SKM-1 (cell line): ENCODE data around the gene TNPO2.
"Not testable (repeated sequence)": the region's sequence is repeated elsewhere in the genome, so short reads cannot be mapped to it uniquely, and the experiment has no call there.

Source experiments
- DNase-seq: peaks from one replicate; lab custom pipeline; 2025; ENCODE audit not compliant: unreplicated experiment; lab: John Stamatoyannopoulos, UW

Gene TNPO2

DNA sequence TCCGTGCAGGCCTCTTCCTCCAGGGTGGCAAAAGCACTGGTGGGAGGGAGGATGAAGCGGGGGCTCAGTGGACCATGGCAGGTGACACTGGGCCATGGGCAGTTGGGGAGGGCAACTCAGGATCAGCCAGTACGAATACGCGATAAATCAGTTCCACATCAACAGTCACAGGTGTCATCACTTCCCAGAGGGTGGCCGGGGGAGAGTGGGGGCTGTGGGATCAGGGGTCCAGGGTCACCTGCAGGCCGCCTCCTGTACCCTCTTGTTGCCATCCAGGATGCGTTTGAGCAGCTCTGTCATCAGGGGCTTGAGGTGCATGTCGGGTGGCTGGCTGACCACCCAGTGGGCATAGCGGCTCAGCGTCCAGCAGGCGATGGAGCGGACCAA is 17.4 kb downstream of the TNPO2 start:
- no peak for DNase-seq

DNA sequence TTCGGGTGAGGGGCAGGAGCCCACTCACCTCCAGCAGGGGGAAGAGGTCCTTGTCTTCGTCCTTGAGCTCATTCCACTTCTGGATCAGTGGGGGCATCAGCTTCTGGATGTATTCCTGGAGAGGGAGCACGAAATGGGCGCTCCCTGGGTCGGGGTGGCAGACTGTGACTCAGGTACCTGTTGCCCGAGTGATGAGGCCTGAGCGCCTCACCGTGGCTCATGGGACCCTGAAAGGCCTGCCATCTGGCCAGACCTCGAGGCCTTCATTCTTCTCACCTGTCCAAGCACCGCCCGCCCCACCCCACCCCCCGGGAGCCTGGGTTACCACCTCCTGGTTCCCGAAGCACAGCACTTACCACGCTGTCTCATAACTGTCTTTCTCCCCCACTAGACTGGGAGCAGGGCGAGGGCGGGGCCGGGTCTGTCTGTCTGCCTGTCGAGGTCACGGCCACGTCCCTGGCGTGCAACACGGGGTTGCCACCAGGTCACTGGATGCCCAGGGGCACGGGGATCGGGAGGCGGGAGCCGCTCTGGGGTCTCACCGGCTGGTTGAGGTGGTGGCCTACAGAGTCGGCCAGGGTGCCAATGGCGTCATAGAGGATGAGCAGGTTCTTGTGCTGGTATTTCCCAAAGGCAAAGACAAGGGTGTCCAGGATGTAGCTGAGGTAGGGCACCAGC is 17.9 kb downstream of the TNPO2 start:
- no peak for DNase-seq

DNA sequence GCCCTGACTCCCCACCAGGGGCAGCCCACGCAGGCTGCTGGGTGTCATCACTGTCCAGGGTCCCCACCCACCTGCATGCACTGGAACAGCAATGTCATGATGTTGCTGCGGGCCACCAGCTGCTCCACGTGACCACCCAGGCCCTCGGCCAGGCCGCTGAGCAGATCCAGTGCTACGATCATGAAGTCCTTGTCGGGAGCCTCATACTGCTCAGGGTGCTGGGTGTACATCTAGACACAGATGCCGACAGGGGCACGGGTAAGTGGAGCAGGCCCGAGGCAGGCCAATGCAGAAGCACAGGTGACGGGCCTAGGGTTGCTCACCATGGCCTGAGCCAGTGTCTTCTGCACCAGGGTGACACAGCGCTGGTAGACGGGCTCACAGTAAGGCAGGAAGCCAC is 18.6 kb downstream of the TNPO2 start:
- DNase-seq, result no peak

DNA sequence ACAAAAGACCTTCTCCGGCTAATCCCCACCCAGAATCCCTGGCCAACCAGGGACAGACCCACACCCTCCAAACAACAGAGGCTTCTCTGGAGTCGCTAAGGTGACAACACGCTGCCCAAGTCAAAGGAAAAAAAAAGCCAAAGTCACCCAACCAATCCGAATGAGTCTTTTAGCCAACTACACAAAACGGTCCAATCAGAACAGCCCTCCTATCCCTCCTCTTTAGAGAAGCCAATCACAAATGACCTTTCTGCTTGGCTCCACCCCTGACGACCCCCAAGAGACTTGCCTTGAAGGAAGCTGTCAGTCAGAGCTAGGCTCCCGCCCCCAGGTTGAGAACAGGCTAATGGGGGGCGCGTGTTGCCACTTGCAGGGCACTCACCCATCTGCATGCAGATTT is 20.7 kb downstream of the TNPO2 start:
- DNase-seq, result no peak

DNA sequence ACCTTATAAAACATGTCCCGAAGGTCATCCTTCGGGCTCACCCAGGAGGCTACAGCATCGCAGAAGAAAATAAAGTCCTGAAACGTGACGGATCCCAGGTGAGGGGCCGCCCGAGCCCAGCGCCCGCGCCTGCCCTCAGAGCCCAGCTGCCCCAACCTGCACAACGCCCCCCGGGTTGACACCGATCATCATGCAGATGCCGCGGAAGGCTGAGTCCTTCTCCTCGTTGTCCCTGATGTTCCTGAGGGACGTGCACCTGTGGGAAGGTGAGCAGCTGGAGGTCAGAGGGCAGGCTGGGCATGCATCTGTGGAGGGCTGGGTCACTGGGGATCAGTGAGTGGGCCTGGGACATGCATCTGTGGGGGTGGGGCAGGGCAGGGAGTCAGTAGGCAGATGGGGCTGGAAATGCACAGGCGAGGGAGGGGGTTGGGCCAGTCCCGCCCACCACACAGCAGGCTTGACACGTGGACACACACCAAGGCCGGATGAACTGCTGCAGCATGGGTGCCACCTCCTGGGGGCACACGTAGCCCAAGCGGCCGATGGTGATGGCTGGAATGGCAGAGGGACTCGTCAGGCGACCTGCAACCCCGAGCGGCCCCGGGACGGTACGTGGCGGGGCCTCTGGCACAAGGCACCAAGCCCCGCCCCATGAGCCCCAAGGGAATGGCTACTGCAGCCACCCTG is 22.0 kb downstream of the TNPO2 start:
- DNase-seq, result no peak

DNA sequence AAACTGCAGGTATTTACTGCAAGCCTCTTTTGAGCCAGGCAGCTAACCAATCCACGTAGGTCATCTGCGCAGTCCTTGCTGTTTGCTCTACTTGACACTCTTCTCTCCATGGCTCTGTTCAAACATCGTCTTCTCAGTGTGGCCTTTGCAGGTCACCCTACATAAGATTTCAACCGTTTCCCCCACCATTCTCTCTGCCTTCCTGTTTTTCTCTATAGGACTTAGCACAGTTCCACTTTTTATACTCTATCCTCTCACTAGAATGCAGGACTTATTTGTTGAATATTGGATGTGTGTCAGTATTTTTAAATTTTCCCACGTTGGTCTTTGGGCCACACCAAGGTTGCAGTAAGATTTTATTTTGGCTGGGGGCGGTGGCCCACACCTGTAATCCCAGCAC is 25.6 kb downstream of the TNPO2 start:
- no peak for DNase-seq

DNA sequence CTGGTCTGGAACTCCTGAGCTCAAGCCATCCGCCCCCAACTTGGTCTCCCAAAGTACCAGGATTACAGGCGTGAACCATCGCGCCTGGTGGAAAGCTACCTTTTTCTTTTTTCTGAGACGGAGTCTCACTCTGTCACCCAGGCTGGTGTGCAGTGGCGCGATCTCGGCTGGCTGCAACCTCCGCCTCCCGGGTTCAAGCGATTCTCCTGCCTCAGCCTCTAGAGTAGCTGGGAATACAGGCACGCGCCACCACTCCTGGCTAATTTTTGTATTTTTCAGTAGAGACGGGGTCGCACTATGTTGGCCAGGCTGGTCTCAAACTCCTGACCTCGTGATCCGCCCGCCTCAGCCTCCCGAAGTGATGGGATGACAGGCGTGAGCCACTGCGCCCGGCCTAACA is 26.3 kb downstream of the TNPO2 start:
- DNase-seq, result not testable (repeated sequence)

DNA sequence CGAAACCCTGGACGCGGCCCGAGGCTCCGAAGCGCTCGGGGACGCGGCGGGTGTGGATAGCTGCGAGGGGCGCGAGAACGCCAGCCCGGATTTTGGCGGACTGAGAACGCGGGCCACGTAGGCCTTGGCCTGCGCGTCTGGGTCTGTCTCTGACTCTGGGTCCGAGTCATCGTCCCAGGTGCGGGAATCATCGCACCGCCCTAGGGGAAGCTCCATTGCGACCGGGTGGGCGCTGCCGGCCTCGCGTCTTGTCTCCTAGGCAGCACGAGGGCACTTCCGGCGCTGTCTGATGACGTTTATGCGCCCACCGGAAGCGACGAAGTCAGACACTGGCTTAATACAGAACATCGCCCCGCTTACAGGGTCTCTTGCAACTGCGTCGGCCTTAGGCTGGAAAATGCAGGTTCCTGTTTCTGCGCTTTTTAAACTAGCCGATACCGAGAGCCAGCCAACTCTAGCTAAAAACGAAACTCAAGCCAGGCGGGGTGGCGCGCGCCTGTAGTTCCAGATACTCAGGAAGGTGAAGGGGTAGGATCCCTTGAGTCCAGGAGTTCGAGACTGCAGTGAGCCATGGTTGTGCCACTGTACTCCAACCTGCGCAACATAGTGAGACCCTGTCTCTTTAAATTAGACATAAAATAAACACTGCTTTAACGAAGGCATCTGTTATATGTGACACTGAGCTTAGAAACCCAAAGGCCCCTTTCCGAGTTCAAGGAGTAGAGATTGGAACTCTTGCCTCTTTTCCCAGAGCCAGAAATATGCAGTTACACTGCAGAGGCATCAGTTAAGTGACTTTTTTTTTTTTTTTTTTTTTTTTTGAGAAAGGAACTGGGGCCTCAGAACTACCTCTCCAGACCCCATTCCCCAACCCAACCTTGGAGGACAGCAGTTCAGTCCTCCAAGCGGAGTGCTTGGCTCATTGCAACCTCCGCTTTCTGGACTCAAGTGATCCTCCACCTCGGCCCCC is 27.1 kb downstream of the TNPO2 start, which contains the start of gene FBXW9:
Gene FBXW9, minus strand, starts transcription at position 266 of the 970 bp plus-strand sequence. Its CDS starts 50 bp downstream, at position 216.
- peak; percentile 69 for DNase-seq

DNA sequence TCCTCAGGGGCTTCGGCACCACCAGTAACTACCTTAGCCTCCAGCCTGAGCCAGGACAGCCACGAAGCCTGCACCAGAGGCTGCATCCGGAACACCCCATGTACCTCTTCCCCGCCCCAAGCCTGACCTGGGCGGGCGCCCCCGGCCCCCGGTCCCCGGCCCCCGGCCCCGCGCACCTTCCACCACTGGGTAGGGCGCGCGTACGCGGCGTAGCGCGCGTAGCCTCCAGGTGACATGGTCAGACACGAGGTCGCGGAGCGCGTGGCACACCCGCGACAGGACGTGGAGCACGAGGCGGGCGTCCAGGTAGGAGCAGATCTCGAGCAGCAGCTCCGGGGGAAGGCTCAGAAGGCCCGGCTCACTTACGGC is 27.8 kb downstream of the TNPO2 start:
- no peak for DNase-seq

DNA sequence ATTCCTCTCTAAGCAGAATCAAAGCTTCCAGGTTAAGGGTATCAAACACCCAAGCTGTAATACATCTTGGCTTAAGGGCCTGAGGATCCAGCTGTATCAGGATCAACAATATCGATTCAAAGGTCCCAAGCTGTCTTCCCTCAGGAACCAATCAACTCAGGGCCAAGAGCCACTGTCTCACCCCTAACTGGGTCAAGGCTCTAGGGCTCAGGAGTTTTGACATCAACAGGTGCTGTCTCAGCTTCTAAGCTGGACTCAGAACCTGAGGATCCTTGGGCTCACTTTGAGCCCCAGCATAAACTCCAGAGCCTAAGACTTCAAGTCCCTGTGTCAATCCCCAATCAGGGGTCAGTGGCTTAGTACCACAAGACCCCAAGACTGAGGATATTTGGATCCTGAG is 28.2 kb downstream of the TNPO2 start:
- no peak for DNase-seq

DNA sequence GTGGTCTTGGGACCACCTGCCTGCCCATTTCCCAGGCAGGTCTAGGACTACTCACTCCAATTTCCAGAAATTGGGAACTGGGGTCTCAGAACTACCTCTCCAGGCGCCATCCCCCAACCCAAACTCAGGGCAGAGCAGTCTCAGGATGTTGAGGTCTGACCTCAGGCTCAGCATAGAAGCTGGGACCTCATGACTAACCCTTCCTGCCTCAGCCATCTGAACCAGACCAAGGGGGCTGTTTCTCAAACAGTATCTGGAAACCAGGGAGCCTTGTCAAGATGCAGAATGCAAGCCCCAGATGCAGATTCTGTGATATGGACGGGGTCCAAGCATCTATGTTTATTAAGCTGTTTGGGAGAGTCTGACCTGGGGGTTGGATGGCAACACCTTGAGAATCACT is 28.6 kb downstream of the TNPO2 start:
- no peak for DNase-seq

DNA sequence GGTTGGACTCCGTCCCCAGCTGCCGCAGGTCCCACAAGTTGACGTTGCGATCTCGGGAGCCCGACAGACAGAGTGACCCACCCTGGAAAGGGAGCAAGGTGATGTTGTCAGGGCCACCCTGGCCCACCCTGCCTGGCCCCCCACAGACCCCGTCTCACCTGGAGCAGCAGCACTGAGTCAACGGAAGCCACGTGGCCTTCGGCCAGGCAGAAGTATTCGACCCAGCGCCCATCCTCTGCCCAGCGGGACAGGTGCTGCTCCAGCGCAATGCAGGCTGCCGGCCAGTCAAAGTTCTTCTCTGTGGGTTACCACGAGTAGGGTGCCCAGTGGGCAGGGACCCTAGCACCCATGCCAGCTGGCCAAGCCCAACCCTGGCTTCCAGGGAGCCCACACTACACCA is 29.1 kb downstream of the TNPO2 start:
- DNase-seq, result no peak

DNA sequence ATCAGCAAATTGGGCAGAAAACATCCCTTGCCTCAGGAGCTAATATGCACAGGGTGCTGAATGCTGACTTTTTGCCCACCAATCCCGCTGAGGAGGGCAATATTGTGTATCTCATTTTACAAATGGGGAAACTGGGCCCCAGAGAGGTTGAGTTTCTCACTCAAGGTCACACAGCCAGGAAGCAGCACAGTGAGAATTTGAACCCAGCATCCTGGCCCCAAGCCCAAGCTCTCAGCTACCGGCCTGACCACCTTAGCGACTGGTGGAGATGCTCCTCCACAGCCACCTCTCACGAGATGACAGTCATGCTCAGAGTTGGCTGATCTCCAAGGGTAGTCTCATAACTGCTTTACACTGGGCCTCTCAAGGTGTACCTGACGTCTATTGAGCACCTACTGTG is 30.8 kb downstream of the TNPO2 start:
- DNase-seq, result no peak

DNA sequence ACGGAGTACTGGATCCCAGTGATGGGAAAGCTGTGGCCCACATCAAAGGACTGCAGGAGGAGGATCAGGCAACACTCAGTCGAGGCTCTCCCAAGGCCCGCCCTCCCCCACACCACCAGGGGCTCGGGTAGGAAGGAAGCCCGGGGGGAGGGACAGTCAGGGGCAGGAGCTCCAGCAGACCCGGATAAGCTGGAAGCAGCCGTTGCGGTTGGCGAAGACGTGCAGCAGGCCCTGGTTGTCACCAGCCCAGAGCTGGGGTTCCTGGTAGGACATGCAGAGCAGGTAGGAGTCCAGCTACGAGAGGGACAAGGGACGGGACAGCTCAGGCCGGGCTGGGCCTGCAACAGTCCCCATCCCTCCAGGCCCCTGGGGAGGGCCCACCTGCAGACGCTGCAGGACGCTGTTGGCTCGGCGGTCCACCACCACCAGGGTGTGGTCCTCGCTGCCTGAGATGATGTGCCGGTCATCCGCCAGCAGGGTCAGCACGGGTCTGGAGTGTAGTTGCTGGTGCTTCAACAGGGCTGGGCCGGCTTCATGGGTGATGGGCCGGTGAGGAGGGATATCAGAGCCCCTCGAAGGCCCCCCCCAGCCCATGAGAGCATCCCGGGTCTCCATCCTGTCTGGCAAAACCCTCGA is 34.0 kb downstream of the TNPO2 start:
- no peak for DNase-seq

DNA sequence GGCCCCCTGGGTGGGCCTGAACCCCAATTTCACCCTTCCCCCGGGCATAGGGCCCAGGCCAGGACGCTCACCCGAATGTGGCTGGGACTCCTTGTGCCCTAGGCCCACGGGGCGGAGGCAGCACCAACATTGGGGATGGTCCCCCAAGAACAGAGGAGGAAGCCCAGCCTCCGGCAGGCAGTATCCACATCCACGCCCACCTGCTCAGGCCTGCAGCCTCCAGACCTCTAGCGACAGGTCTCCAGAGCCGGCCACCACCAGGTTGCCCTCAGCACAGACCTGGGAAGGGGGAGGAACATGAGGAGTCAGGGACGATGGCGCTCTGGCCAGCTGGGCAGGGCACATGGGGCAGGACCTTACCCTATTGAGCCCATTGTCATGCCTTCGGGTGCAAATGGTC is 34.7 kb downstream of the TNPO2 start:
- no peak for DNase-seq

DNA sequence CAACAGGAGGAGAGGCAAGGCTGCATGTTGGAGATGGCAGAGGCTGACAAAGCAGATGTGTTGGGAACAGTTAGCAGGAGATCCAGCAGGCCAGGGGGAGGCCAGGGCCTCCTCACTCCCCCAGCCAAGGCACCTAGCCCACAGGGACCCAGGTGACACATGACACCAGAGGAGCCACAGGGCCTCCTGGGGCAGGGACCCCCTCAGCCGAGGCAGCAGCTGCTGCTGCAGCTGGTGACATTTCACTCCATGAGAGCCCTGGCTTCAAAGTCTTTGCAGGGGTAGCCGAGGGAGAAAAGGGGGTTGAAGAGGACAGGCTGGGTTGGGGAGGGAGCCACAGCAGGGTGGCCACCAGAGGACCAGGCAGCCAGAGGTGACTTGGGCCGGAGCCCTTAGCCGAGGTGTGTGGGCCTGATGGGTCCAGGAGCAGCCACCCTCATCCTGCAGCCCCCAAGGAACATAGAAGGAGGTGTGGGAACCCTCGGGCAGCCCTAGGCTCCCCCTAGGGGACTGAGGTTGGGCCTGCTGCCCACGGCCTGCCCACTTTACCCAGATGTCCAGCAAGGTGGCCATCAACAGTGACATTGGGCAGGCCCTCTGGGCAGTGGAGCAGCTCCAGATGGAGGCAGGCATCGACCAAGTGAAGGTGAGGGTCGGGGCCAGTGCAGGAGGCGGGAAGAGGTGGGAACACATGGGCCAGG is 36.1 kb downstream of the TNPO2 start, which contains the start of gene GNG14:
Gene GNG14, plus strand, starts transcription at position 503 of the 701 bp plus-strand sequence. Its CDS starts 51 bp downstream, at position 554.
- no peak for DNase-seq

DNA sequence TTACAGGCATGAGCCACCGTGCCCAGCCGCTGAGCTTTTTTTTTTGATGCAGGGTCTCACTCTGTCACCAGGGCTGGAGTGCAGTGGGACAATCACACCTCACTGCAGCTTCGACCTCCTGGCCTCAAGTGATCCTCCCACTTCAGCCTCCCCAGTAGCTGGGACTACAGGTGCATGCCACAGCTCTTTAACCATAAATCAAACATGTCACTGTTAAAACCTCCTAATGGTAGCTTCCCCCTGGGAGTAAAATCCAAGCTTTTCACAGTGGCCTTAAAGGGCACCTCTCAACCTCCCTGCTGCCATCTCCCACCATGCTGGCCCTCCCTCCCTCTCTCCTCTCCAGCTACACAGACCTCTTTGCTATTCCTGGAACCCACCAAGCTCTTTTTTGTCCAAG is 37.9 kb downstream of the TNPO2 start:
- no peak for DNase-seq

DNA sequence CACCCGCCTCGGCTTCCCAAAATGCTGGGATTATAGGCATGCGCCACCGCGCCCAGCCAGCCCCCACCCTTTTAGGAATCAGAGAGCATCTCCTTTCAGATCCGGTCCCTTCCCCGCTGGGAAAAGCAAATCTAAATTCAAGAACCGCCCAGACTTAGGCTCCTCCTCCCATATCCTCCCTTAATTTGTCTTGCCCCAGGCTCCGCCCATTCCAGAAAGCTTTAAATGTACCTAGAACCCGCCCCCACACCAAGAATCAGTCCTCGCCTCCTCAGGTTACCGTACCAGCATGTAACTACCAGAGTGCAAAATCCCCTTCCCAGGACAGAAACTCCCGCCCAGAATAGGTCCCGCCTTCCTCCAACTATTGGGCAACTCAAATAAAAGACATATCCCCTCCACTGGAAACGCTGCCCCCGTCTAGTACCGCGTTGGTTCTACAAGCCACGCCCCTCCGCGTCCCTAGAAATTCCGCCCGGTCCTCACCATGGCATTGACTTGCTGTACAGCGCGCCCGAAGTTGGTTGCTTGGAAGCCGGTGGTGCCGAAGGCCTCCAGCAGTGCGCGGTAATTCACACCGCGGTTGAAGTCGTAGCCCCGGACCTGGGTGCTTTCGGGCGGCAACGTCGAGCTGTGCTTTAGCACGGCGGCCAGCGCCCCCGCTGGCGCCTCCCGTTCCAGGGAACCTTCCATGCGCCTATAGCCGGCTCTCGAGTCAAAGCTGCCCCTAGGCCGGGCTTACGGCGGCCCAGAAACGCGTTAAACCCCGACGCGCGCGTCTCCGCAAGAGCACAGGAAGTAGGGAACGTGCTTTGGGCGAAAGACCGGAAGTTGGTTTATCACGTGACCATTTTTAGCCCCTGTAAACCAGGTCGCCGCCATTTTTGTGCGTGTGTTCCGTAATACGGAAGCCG is 42.4 kb downstream of the TNPO2 start, which contains the start of gene DHPS:
Gene DHPS, minus strand, starts transcription at position 807 of the 914 bp plus-strand sequence. Its CDS starts 114 bp downstream, at position 693.
- DNase-seq, result peak; percentile 98

DNA sequence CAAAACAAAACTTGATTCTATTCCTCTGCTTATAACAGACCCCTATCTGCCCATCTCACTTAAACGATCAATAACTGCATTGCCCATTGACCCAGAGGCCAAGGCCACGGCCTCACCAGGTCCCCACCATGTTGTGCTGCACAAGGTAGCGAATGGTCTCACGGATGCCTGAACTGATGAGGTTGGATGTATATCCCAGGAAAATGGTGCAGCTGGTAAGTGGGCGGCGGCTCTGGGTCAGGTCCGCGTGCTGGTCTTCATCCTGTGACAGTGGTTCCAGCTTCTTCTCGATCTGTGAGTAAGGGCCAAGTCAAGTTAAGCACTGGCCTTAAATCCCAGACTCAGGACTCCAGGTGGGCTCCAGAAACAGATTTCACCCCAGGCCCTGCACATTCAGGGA is 43.7 kb downstream of the TNPO2 start:
- no peak for DNase-seq
